Activated naive CD4-positive, alpha-beta T cell treated with anti-CD3 and anti-CD28 coated beads, Interleukin-2, amount 10 ng/mL, durations not matched to agents 7 days and 5 days (primary cell): ENCODE measurements around the gene FAM72C.
"Not testable (repeated sequence)": the region's sequence is repeated elsewhere in the genome, so short reads cannot be mapped to it uniquely, and the experiment has no call there.

ENCODE experiments used
- CTCF ChIA-PET: fragments of 350-600 bp; sonication (Branson Sonifier 250); formaldehyde crosslinking; loops from one replicate; lab custom pipeline; 2021; ENCODE audit warnings: antibody characterized with exemption; lab: Charles Lee
- DNase-seq: peaks from one replicate; pipeline ENCODE4 v3.0.0-alpha.2; 2020
- H3K27ac Mint-ChIP-seq: one replicate; pipeline ENCODE4 v1.8.0; 2021; ENCODE audit warnings: mild to moderate bottlenecking, moderate library complexity, mixed read lengths
- H3K27me3 Mint-ChIP-seq: one replicate; pipeline ENCODE4 v1.8.0; 2021; ENCODE audit warnings: mild to moderate bottlenecking, mixed read lengths
- H3K36me3 Mint-ChIP-seq: one replicate; pipeline ENCODE4 v1.8.0; 2021; ENCODE audit warnings: mixed read lengths
- H3K4me1 Mint-ChIP-seq: one replicate; pipeline ENCODE4 v1.8.0; 2021; ENCODE audit warnings: mixed read lengths
- H3K4me3 Mint-ChIP-seq: one replicate; pipeline ENCODE4 v1.8.0; 2021; ENCODE audit warnings: mild to moderate bottlenecking, moderate library complexity, mixed read lengths
- H3K9me3 Mint-ChIP-seq: one replicate; pipeline ENCODE4 v1.8.0; 2021; ENCODE audit warnings: mixed read lengths

Gene FAM72C

GRCh38 chr1:143971924-143972700 is at the start of gene FAM72C:
FAM72C (minus strand) TSS chr1:143971986; CDS start chr1:143971141, 845 bp downstream.
- H3K4me1 Mint-ChIP-seq, H3K27ac Mint-ChIP-seq, CTCF ChIA-PET, H3K4me3 Mint-ChIP-seq, H3K9me3 Mint-ChIP-seq, H3K27me3 Mint-ChIP-seq, H3K36me3 Mint-ChIP-seq, DNase-seq: not testable (repeated sequence)

- DNase-seq, H3K4me1 Mint-ChIP-seq, H3K4me3 Mint-ChIP-seq, CTCF ChIA-PET, H3K36me3 Mint-ChIP-seq, H3K27ac Mint-ChIP-seq, H3K9me3 Mint-ChIP-seq, H3K27me3 Mint-ChIP-seq: not testable (repeated sequence)
These were observed 48.4 kb upstream of the FAM72C start for GRCh38 chr1:144020001-144020738.

- H3K9me3 Mint-ChIP-seq, H3K27ac Mint-ChIP-seq, H3K4me1 Mint-ChIP-seq, DNase-seq, CTCF ChIA-PET, H3K27me3 Mint-ChIP-seq, H3K4me3 Mint-ChIP-seq, H3K36me3 Mint-ChIP-seq: not testable (repeated sequence)
These were observed 47.3 kb upstream of the FAM72C start for GRCh38 chr1:144019101-144019500.

- H3K9me3 Mint-ChIP-seq, CTCF ChIA-PET, H3K27me3 Mint-ChIP-seq, H3K4me3 Mint-ChIP-seq, H3K36me3 Mint-ChIP-seq, DNase-seq, H3K4me1 Mint-ChIP-seq, H3K27ac Mint-ChIP-seq: not testable (repeated sequence)
These were observed 43.6 kb upstream of the FAM72C start for GRCh38 chr1:144015180-144015966.

GRCh38 chr1:144014528-144014927 is 42.7 kb upstream of the FAM72C start:
- H3K36me3 Mint-ChIP-seq, H3K9me3 Mint-ChIP-seq, H3K27ac Mint-ChIP-seq, DNase-seq, H3K4me1 Mint-ChIP-seq, H3K27me3 Mint-ChIP-seq, H3K4me3 Mint-ChIP-seq, CTCF ChIA-PET: not testable (repeated sequence)

- H3K4me1 Mint-ChIP-seq, CTCF ChIA-PET, H3K27me3 Mint-ChIP-seq, H3K27ac Mint-ChIP-seq, H3K9me3 Mint-ChIP-seq, H3K4me3 Mint-ChIP-seq, H3K36me3 Mint-ChIP-seq, DNase-seq: not testable (repeated sequence)
These were observed 42.3 kb upstream of the FAM72C start for GRCh38 chr1:144014121-144014520.

GRCh38 chr1:144012168-144012733 is 40.5 kb upstream of the FAM72C start:
- H3K36me3 Mint-ChIP-seq, H3K4me3 Mint-ChIP-seq, H3K27ac Mint-ChIP-seq, DNase-seq, H3K27me3 Mint-ChIP-seq, CTCF ChIA-PET, H3K4me1 Mint-ChIP-seq, H3K9me3 Mint-ChIP-seq: not testable (repeated sequence)

GRCh38 chr1:144009410-144009809 is 37.6 kb upstream of the FAM72C start:
- H3K27ac Mint-ChIP-seq, H3K9me3 Mint-ChIP-seq, H3K4me3 Mint-ChIP-seq, DNase-seq, CTCF ChIA-PET, H3K27me3 Mint-ChIP-seq, H3K4me1 Mint-ChIP-seq, H3K36me3 Mint-ChIP-seq: not testable (repeated sequence)

- H3K9me3 Mint-ChIP-seq, H3K27me3 Mint-ChIP-seq, H3K36me3 Mint-ChIP-seq, H3K4me3 Mint-ChIP-seq, CTCF ChIA-PET, DNase-seq, H3K4me1 Mint-ChIP-seq, H3K27ac Mint-ChIP-seq: not testable (repeated sequence)
These were observed 32.5 kb upstream of the FAM72C start for GRCh38 chr1:144004259-144004658.

- DNase-seq, CTCF ChIA-PET, H3K9me3 Mint-ChIP-seq, H3K27me3 Mint-ChIP-seq, H3K4me1 Mint-ChIP-seq, H3K36me3 Mint-ChIP-seq, H3K27ac Mint-ChIP-seq, H3K4me3 Mint-ChIP-seq: not testable (repeated sequence)
These were observed 31.7 kb upstream of the FAM72C start for GRCh38 chr1:144003306-144004029.

- H3K36me3 Mint-ChIP-seq, H3K4me1 Mint-ChIP-seq, CTCF ChIA-PET, H3K9me3 Mint-ChIP-seq, H3K4me3 Mint-ChIP-seq, H3K27me3 Mint-ChIP-seq, DNase-seq, H3K27ac Mint-ChIP-seq: not testable (repeated sequence)
These were observed 30.5 kb upstream of the FAM72C start for GRCh38 chr1:144002141-144002881.

GRCh38 chr1:144001077-144001476 is 29.3 kb upstream of the FAM72C start:
- DNase-seq, CTCF ChIA-PET, H3K27ac Mint-ChIP-seq, H3K36me3 Mint-ChIP-seq, H3K4me1 Mint-ChIP-seq, H3K4me3 Mint-ChIP-seq, H3K9me3 Mint-ChIP-seq, H3K27me3 Mint-ChIP-seq: not testable (repeated sequence)

- DNase-seq, H3K36me3 Mint-ChIP-seq, H3K4me1 Mint-ChIP-seq, H3K27me3 Mint-ChIP-seq, H3K27ac Mint-ChIP-seq, CTCF ChIA-PET, H3K9me3 Mint-ChIP-seq, H3K4me3 Mint-ChIP-seq: not testable (repeated sequence)
These were observed 24.2 kb upstream of the FAM72C start for GRCh38 chr1:143996020-143996419.
